ENCODE results near the gene CDC42. TPM values are rescaled to one million over a fixed set of nuclear protein-coding genes. Genes with fewer than 3 reads are reported as not detected.
A peak's percentile ranks its signal among the peaks of the same experiment; 100 is the strongest.
"Not testable (repeated sequence)": the region's sequence is repeated elsewhere in the genome, so short reads cannot be mapped to it uniquely, and the experiment has no call there.

The CDC42 gene
- total and polyA plus RNA-seq, 8 donors = 277 to 381 (median 335) TPM

DNA sequence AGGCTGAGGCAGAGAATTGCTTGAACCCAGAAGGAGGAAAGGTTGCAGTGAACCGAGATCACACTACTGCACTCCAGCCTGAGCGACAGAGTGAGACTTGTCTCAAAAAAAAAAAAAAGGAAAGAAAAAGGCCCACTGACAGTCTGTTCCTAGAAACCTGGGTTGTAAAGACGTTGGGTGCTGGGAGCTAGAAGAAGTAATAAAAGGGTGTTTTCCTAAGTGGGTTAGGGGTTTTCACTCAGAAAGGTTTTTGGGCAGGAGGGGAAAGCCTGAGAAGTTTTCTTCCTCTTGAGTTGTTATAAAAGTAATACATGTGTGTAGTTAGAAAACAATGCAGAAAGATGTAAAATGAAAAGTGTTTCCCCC lies 25.6 kb upstream of the CDC42 start:
- H3K4me1 ChIP-seq = peaks cover 0 to 42% of the 10 kb centered on the region in 2 donors
- H3K36me3 ChIP-seq = no peaks in the 10 kb centered on the region
- no peak for DNase-seq
- TF ChIP-seq, protein P1, sequence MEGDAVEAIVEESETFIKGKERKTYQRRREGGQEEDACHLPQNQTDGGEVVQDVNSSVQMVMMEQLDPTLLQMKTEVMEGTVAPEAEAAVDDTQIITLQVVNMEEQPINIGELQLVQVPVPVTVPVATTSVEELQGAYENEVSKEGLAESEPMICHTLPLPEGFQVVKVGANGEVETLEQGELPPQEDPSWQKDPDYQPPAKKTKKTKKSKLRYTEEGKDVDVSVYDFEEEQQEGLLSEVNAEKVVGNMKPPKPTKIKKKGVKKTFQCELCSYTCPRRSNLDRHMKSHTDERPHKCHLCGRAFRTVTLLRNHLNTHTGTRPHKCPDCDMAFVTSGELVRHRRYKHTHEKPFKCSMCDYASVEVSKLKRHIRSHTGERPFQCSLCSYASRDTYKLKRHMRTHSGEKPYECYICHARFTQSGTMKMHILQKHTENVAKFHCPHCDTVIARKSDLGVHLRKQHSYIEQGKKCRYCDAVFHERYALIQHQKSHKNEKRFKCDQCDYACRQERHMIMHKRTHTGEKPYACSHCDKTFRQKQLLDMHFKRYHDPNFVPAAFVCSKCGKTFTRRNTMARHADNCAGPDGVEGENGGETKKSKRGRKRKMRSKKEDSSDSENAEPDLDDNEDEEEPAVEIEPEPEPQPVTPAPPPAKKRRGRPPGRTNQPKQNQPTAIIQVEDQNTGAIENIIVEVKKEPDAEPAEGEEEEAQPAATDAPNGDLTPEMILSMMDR (IDR thresholded peaks at IDR 0.05) = no peak
- H3K27ac ChIP-seq = no peak overlapping the region
- no peak for ATAC-seq
- intact Hi-C loops (cut with DNase I) = no loop called here
- no peaks in the 10 kb centered on the region for H3K9me3 ChIP-seq
- H3K4me3 ChIP-seq = no peak overlapping the region
- no peaks in the 10 kb centered on the region for H3K27me3 ChIP-seq

DNA sequence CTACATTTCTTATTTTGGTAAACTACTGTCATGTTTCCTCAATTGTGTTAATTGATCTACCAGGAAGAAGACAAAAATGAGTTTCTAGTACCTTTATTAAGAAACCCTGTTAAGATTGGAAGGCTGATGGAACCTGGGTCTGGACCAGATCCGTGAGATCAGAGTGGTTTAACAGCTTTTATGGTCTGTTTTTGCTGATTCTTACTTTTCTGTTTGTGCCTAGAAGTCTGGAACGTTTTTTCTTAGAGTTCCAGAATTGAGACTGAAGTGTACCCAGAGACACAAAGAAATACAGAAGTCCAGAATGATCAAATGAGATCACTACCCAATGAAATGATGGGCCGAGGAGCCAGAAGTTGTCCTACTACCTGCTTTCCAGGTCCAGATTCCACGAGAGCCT lies 22.5 kb upstream of the CDC42 start:
- no peaks in the 10 kb centered on the region for H3K36me3 ChIP-seq
- H3K27me3 ChIP-seq = no peaks in the 10 kb centered on the region
- H3K4me1 ChIP-seq = peaks cover 0 to 31% of the 10 kb centered on the region in 2 donors
- ATAC-seq (no peak), DNase-seq (no peak)
- no peaks in the 10 kb centered on the region for H3K9me3 ChIP-seq
- no peak overlapping the region for H3K4me3 ChIP-seq
- intact Hi-C loops (cut with DNase I) = no loop called here
- TF ChIP-seq, protein P1 (IDR thresholded peaks at IDR 0.05) = no peak
- H3K27ac ChIP-seq = peak overlapping the region in 1 of 2 donors; percentile 14

DNA sequence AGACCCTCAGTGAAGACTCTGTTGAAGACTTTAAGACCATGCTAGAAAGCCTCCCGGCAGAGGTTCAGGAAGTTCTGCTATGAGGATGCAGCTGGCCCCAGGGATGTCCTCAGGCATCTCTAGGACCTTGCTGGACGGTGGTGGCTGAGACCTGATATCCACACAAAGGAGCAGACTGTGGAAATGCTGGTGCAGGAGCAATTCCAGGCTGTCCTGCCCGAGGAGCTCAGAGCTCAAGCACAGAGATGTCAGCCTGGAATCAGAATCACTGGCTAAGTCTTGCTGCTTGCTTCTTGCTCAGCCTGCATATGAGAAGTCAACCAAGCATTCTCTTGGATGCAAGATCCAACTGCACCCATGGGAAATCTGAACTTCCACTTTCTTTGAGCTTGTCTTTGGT lies 22.0 kb upstream of the CDC42 start:
- Histone ChIP-seq H3K4me1 (peaks cover 0 to 31% of the 10 kb centered on the region in 2 donors), H3K27ac (peak overlapping the region in 1 of 2 donors; percentile 75), H3K36me3 (no peaks in the 10 kb centered on the region), H3K27me3 (no peaks in the 10 kb centered on the region), H3K4me3 (no peak overlapping the region), H3K9me3 (no peaks in the 10 kb centered on the region)
- DNase-seq = no peak
- intact Hi-C loops (cut with DNase I) = no loop called here
- TF ChIP-seq, protein P1 (IDR thresholded peaks at IDR 0.05) = no peak
- ATAC-seq = no peak

DNA sequence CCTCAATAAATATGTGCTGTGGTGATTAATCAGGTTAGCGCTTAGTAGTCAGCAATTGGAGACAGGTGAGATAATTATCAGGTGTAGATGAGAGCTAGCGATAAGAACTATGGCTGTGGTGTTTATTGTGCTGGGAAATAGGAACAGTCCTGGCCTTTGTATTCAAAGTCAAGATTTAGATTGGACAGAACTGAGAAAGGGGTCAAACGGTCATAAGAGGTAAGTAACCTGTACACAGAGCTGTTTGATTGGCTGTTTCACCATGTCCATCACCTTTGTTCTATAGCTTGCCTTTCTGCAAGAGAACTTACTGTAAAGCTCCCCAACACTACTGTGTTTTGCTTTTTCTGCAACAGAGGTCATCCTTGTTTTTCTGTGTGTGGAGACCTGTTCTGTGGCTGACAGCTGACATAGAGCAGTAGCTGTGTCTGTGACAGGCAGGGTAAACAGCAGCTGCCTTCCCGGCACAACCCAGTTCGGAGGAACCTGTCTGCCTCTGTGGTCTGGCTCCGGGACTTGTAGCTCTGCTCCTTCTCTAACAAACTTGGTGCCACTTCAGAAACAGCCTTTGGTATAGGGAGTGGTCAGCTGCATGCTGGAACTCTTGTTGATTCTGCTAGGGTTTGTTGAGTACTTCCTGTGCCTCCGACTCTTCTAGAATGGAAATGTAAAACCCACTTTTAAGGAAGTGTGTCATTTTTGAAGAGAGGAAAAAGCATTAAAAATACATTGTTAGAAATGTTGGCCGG lies 21.1 kb upstream of the CDC42 start:
- H3K27ac ChIP-seq = peak overlapping the region; percentile 57 to 75
- H3K27me3 ChIP-seq = no peaks in the 10 kb centered on the region
- intact Hi-C loops (cut with DNase I) = no loop called here
- no peak overlapping the region for H3K4me3 ChIP-seq
- TF ChIP-seq, protein P1 (IDR thresholded peaks at IDR 0.05) = no peak
- DNase-seq (peak in 1 of 4 donors; percentile 73), ATAC-seq (peak; percentile 91)
- no peaks in the 10 kb centered on the region for H3K36me3 ChIP-seq
- peaks cover 0 to 26% of the 10 kb centered on the region in 2 donors for H3K4me1 ChIP-seq
- H3K9me3 ChIP-seq = no peaks in the 10 kb centered on the region

GRCh38 chr1:22034834-22035233 lies 17.7 kb upstream of the CDC42 start:
- H3K27ac ChIP-seq; H3K9me3 ChIP-seq; H3K27me3 ChIP-seq; ATAC-seq; intact Hi-C loops (cut with DNase I); DNase-seq; H3K4me3 ChIP-seq; H3K36me3 ChIP-seq: not testable (repeated sequence)
- peaks cover 4 to 36% of the 10 kb centered on the region in 2 donors for H3K4me1 ChIP-seq

DNA sequence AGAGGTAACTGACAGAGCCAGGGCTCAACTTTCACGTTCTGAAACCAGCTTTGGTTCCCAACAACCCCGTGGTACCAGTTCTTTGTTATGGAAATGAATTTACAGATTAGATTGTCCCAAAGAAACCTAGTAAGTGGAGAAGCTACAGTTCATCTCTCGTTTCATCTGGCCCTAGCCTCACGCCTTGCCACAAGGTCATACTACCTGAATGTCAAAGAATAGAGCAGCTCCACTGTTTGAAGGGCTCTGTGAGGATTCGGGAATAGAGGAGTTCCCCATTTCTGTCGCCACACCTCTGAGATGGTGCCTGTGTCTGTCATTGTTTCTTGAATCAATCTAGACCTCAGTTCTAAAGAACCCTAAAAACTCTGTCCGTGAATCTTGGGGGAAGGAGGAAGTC lies 15.0 kb upstream of the CDC42 start:
- Histone ChIP-seq H3K4me1 (peaks cover 8 to 26% of the 10 kb centered on the region in 2 donors), H3K4me3 (no peak overlapping the region), H3K36me3 (no peaks in the 10 kb centered on the region), H3K27me3 (no peaks in the 10 kb centered on the region), H3K27ac (peak overlapping the region in 1 of 2 donors; percentile 88), H3K9me3 (no peaks in the 10 kb centered on the region)
- no peak for DNase-seq
- TF ChIP-seq, protein P1 (IDR thresholded peaks at IDR 0.05) = no peak
- no peak for ATAC-seq
- intact Hi-C loops (cut with DNase I) = no loop called here
